PC-9 (cell line): ENCODE measurements around the gene RPS21. TPM values are rescaled to one million over a fixed set of nuclear protein-coding genes. Genes with fewer than 3 reads are reported as not detected.

Experiments
- BruUV-seq: library from RNA; stranded (reverse); fragments of 400-500 nt; replicated peaks from 2 replicates; lab custom pipeline; 2021; lab: Mats Ljungman, UMichigan
- CTCF ChIA-PET: fragments of 300-600 bp; sonication (Branson Sonifier 250); formaldehyde crosslinking; loops from one replicate; lab custom pipeline; 2022; ENCODE audit warnings: antibody characterized with exemption; lab: Charles Lee
- POLR2A ChIA-PET: fragments of 300-600 bp; sonication (Branson Sonifier 250); formaldehyde crosslinking; loops from one replicate; lab custom pipeline; 2022; ENCODE audit warnings: antibody characterized with exemption; ENCODE audit not compliant: unreplicated experiment; lab: Charles Lee
- DNase-seq, 2 experiments: peaks; one replicate each; pipeline versions ENCODE4 v3.0.0 to v3.0.0-alpha.2; 2015 to 2022; ENCODE audit warnings: mixed read lengths in 1 of 2
- H2AFZ ChIP-seq: fragments of 200-600 bp; sonication (generic); 2 replicates; pipeline ENCODE4 v1.8.1; 2017; ENCODE audit warnings: antibody characterized with exemption
- H3F3A ChIP-seq: fragments of 200-600 bp; sonication (generic); 2 replicates; pipeline ENCODE4 v1.8.1; 2017; ENCODE audit warnings: antibody characterized with exemption, mild to moderate bottlenecking, low read depth; ENCODE audit not compliant: insufficient read depth
- H3K27ac ChIP-seq: fragments of 200-600 bp; sonication (generic); 2 replicates; pipeline ENCODE4 v1.6.1; 2016; ENCODE audit warnings: mixed run types
- H3K27me3 ChIP-seq: fragments of 200-600 bp; sonication (generic); 2 replicates; pipeline ENCODE4 v1.6.1; 2016; ENCODE audit warnings: low read depth, mixed run types; ENCODE audit not compliant: insufficient read depth
- H3K36me3 ChIP-seq: fragments of 200-600 bp; sonication (generic); 2 replicates; pipeline ENCODE4 v1.6.1; 2016; ENCODE audit warnings: low read depth, mixed run types
- H3K4me1 ChIP-seq: fragments of 200-600 bp; sonication (generic); replicated peaks from 2 replicates; pipeline ENCODE4 v1.6.1; 2016; ENCODE audit warnings: mixed run types; ENCODE audit not compliant: insufficient read depth
- H3K4me2 ChIP-seq: fragments of 200-600 bp; sonication (generic); 2 replicates; pipeline ENCODE4 v1.6.1; 2017; ENCODE audit warnings: mixed run types
- H3K4me3 ChIP-seq: fragments of 200-600 bp; sonication (generic); 2 replicates; pipeline ENCODE4 v1.6.1; 2016; ENCODE audit warnings: mixed run types
- H3K79me2 ChIP-seq: fragments of 200-600 bp; sonication (generic); 2 replicates; pipeline ENCODE4 v1.6.1; 2017; ENCODE audit warnings: low read depth, mixed run types
- H3K9me2 ChIP-seq: fragments of 200-600 bp; sonication (generic); 2 replicates; pipeline ENCODE4 v1.8.1; 2017; ENCODE audit warnings: mild to moderate bottlenecking; ENCODE audit not compliant: insufficient read depth
- H3K9me3 ChIP-seq: fragments of 200-600 bp; sonication (generic); 2 replicates; pipeline ENCODE4 v1.8.1; 2016; ENCODE audit warnings: low read depth; ENCODE audit not compliant: insufficient read depth
- H4K20me1 ChIP-seq: fragments of 200-600 bp; sonication (generic); 2 replicates; pipeline ENCODE4 v1.8.1; 2017; ENCODE audit not compliant: insufficient read depth
- CTCF ChIP-seq: fragments of 200-600 bp; sonication (generic); conservative IDR thresholded peaks from 2 replicates; pipeline ENCODE4 v1.6.1; 2017; ENCODE audit warnings: mixed run types, antibody characterized with exemption, mild to moderate bottlenecking, moderate library complexity
- EZH2 ChIP-seq: fragments of 200-600 bp; sonication (generic); IDR thresholded peaks from 2 replicates; pipeline ENCODE4 v1.8.0; 2017; ENCODE audit warnings: antibody characterized with exemption, low read depth
- intact Hi-C: fragments of 100-400 bp; cut with micrococcal nuclease; formaldehyde crosslinking; loops from one replicate; pipeline ENCODE4 v1.10.0; 2022; ENCODE audit not compliant: unreplicated experiment
- total RNA-seq: library from RNA; stranded (reverse); gene quantifications from 2 replicates; pipeline ENCODE4 v1.2.3, GENCODE V29; 2021

RPS21 gene
- total RNA-seq, 1 experiment from 2014 or later = 2,275 TPM

GRCh38 chr20:62437496-62437895, 50.6 kb downstream of the RPS21 start:
- Histone ChIP-seq H2AFZ (no peak overlapping the region), H3K79me2 (no peaks in the 10 kb centered on the region), H4K20me1 (no peaks in the 10 kb centered on the region), H3K27me3 (peaks cover 76% of the 10 kb centered on the region), H3K4me3 (no peak overlapping the region), H3K36me3 (no peaks in the 10 kb centered on the region), H3K27ac (no peak overlapping the region), H3K9me2 (no peaks in the 10 kb centered on the region), H3K4me2 (no peak overlapping the region), H3K4me1 (no peaks in the 10 kb centered on the region), H3F3A (no peaks in the 10 kb centered on the region), H3K9me3 (no peaks in the 10 kb centered on the region)
- TF ChIP-seq CTCF (no peak), EZH2 (no peak)
- ChIA-PET POLR2A (no interaction called here), CTCF (no interaction called here)
- intact Hi-C loops = no loop called here
- no TSS peak for BruUV-seq
- DNase-seq = no peak

GRCh38 chr20:62437927-62438326, 51.0 kb downstream of the RPS21 start:
- CTCF ChIA-PET = no interaction called here
- POLR2A ChIA-PET = no interaction called here
- Histone ChIP-seq H4K20me1 (no peaks in the 10 kb centered on the region), H3K4me3 (no peak overlapping the region), H3K9me3 (no peaks in the 10 kb centered on the region), H3K27ac (no peak overlapping the region), H3K27me3 (peaks cover 80% of the 10 kb centered on the region), H3F3A (no peaks in the 10 kb centered on the region), H3K4me2 (no peak overlapping the region), H3K4me1 (no peaks in the 10 kb centered on the region), H3K9me2 (no peaks in the 10 kb centered on the region), H2AFZ (no peak overlapping the region), H3K79me2 (no peaks in the 10 kb centered on the region), H3K36me3 (no peaks in the 10 kb centered on the region)
- no peak for DNase-seq
- TF ChIP-seq EZH2 (no peak), CTCF (no peak)
- no TSS peak for BruUV-seq
- intact Hi-C loops = no loop called here

Other genes starting within 250 kb of the RPS21 start
- 367 and 391 TPM in 2 replicates for gene PSMA7, start 243.7 kb upstream of the RPS21 start, total RNA-seq
- gene SS18L1, start 243.3 kb upstream of the RPS21 start, total RNA-seq = 22.4 and 29.0 TPM in 2 replicates
- 58.1 and 62.5 TPM in 2 replicates for gene MTG2, start 204.1 kb upstream of the RPS21 start, total RNA-seq
- gene HRH3, start 166.8 kb upstream of the RPS21 start, total RNA-seq = not detected in 2 replicates
- gene OSBPL2, start 148.6 kb upstream of the RPS21 start, total RNA-seq = 84.8 and 90.7 TPM in 2 replicates
- 172 and 173 TPM in 2 replicates for gene ADRM1, start 84.1 kb upstream of the RPS21 start, total RNA-seq
- gene LAMA5, start 19.8 kb upstream of the RPS21 start, total RNA-seq = 700 and 744 TPM in 2 replicates
- 11.2 and 14.1 TPM in 2 replicates for gene CABLES2, start 20.2 kb downstream of the RPS21 start, total RNA-seq
- 8.7 and 14.0 TPM in 2 replicates for gene RBBP8NL, start 40.4 kb downstream of the RPS21 start, total RNA-seq
- gene GATA5, start 88.9 kb downstream of the RPS21 start, total RNA-seq = 0.96 and 2.1 TPM in 2 replicates